DMS53 (cell line): ENCODE measurements around the gene BRAT1.
A peak's percentile ranks its signal among the peaks of the same experiment; 100 is the strongest.
"Not testable (repeated sequence)": the region's sequence is repeated elsewhere in the genome, so short reads cannot be mapped to it uniquely, and the experiment has no call there.

Source experiments
- DNase-seq: peaks from one replicate; lab custom pipeline; 2025; lab: John Stamatoyannopoulos, UW

The BRAT1 gene

GRCh38 chr7:2555121-2556052, at the start of gene BRAT1:
Gene BRAT1, minus strand, starts transcription at chr7:2555524. Its CDS starts 1,093 bp downstream, at chr7:2554431.
- peak; percentile 98 for DNase-seq

GRCh38 chr7:2604608-2605174, 49.4 kb upstream of the BRAT1 start:
- DNase-seq = no peak

GRCh38 chr7:2603044-2603965, 48.0 kb upstream of the BRAT1 start:
- no peak for DNase-seq

- DNase-seq = no peak
These were observed 47.2 kb upstream of the BRAT1 start for GRCh38 chr7:2602406-2603043.

GRCh38 chr7:2601907-2602306, 46.6 kb upstream of the BRAT1 start:
- DNase-seq = no peak

GRCh38 chr7:2601065-2601464, 45.7 kb upstream of the BRAT1 start:
- DNase-seq = no peak

GRCh38 chr7:2598154-2598823, 43.0 kb upstream of the BRAT1 start:
- no peak for DNase-seq

GRCh38 chr7:2597273-2597640, 41.9 kb upstream of the BRAT1 start:
- no peak for DNase-seq

GRCh38 chr7:2596464-2597272, 41.3 kb upstream of the BRAT1 start:
- no peak for DNase-seq

- DNase-seq = no peak
These were observed 40.0 kb upstream of the BRAT1 start for GRCh38 chr7:2595258-2595860.

GRCh38 chr7:2594599-2594998, 39.3 kb upstream of the BRAT1 start:
- DNase-seq = no peak

GRCh38 chr7:2593036-2593727, 37.9 kb upstream of the BRAT1 start:
- DNase-seq = no peak

- no peak for DNase-seq
These were observed 37.1 kb upstream of the BRAT1 start for GRCh38 chr7:2592375-2592865.

- DNase-seq = not testable (repeated sequence)
These were observed 34.6 kb upstream of the BRAT1 start for GRCh38 chr7:2589941-2590340.

GRCh38 chr7:2589341-2589740, 34.0 kb upstream of the BRAT1 start:
- no peak for DNase-seq

- no peak for DNase-seq
These were observed 32.5 kb upstream of the BRAT1 start for GRCh38 chr7:2587778-2588177.

- no peak for DNase-seq
These were observed 31.8 kb upstream of the BRAT1 start for GRCh38 chr7:2587134-2587533.

- no peak for DNase-seq
These were observed 31.1 kb upstream of the BRAT1 start for GRCh38 chr7:2586326-2587020.

- DNase-seq = no peak
These were observed 30.1 kb upstream of the BRAT1 start for GRCh38 chr7:2585446-2585845.
